ENCODE results near the gene GNAQ.

DNA sequence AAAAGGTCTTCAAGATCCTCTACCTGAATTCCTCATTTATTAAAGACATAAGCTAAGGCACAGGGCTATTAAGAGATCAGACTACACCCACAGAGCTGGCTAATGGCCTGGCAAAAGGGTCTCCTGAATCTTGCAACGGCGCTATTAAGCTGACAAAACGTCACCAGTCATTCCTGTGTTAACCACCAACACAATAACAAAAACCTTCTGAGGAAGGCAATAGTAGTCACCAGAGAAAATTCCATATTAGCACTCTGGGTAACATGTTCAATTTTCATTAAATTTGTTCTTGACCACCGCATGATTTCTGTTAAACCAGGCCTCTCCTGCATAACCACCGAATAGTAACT lies 77.0 kb downstream of the GNAQ start:
- no peak for TF ChIP-seq USF2 (CRISPR knock-in tag; IDR thresholded peaks at IDR 0.05)
- no peak for TF ChIP-seq NR3C1 (CRISPR knock-in tag; conservative IDR thresholded peaks at IDR 0.05; ENCODE audit: low read depth)
- no peak for TF ChIP-seq CTCF (IDR thresholded peaks at IDR 0.05)
- no peak for TF ChIP-seq CREB1 (CRISPR knock-in tag; IDR thresholded peaks at IDR 0.05)
- no peak for TF ChIP-seq MLX (CRISPR knock-in tag; IDR thresholded peaks at IDR 0.05)
- no peak for TF ChIP-seq TEAD1 (CRISPR knock-in tag; IDR thresholded peaks at IDR 0.05)
- TF ChIP-seq TP53 (CRISPR knock-in tag; IDR thresholded peaks at IDR 0.05), result no peak
- no peak for TF ChIP-seq SP1 (CRISPR knock-in tag; conservative IDR thresholded peaks at IDR 0.05)
- TF ChIP-seq ETV6 (CRISPR knock-in tag; IDR thresholded peaks at IDR 0.05), result no peak
- TF ChIP-seq MYBL2 (CRISPR knock-in tag; IDR thresholded peaks at IDR 0.05), result no peak

Data from WTC11 (cell line).